ENCODE results near the gene COX18. TPM values are rescaled to one million over a fixed set of nuclear protein-coding genes. Genes with fewer than 3 reads are reported as not detected.

The COX18 gene
- total RNA-seq, 2 donors from 2014 or later: 14.1 to 15.0 TPM

- H3K36me3 ChIP-seq (ENCODE audit: control insufficient read depth, insufficient read depth, low read length): peaks cover 77% of the 10 kb centered on the region
- no peak overlapping the region for H3K4me3 ChIP-seq (ENCODE audit: low read length)
- H3K27me3 ChIP-seq (ENCODE audit: control insufficient read depth, insufficient read depth, low read length, poor library complexity, severe bottlenecking): no peaks in the 10 kb centered on the region
- peaks cover 64% of the 10 kb centered on the region for H3K36me3 Mint-ChIP-seq (ENCODE audit: low read depth)
- H3K27ac Mint-ChIP-seq: no peak overlapping the region
- H3K4me1 ChIP-seq (ENCODE audit: control insufficient read depth, insufficient read depth, low read length): no peaks in the 10 kb centered on the region
- 93 to 94% methylated on average over 3 of the region's 3 CpGs for WGBS, 2 experiments (ENCODE audit: insufficient coverage in 1 of 2, insufficient read length in 1 of 2)
- no peaks in the 10 kb centered on the region for H3K4me1 Mint-ChIP-seq
- no peak overlapping the region for H3K4me3 Mint-ChIP-seq
- no peaks in the 10 kb centered on the region for H3K27me3 Mint-ChIP-seq (ENCODE audit: insufficient read depth)
- no peak overlapping the region for H3K9ac ChIP-seq (ENCODE audit: extremely low read depth, low read length, poor library complexity, severe bottlenecking)
- no peaks in the 10 kb centered on the region for H3K9me3 ChIP-seq (ENCODE audit: control insufficient read depth, low read length)
- no peak for DNase-seq
- no peak overlapping the region for H3K27ac ChIP-seq (ENCODE audit: low read depth, low read length)
- H3K9me3 Mint-ChIP-seq: no peaks in the 10 kb centered on the region
- no peak for TF ChIP-seq CTCF (conservative IDR thresholded peaks at IDR 0.05)
Measured at GRCh38 chr4:73080789-73081188, 11.3 kb upstream of the COX18 start.

- H3K4me1 Mint-ChIP-seq: peaks cover 7% of the 10 kb centered on the region
- H3K9me3 Mint-ChIP-seq: no peaks in the 10 kb centered on the region
- H3K27me3 Mint-ChIP-seq (ENCODE audit: insufficient read depth): no peaks in the 10 kb centered on the region
- Histone ChIP-seq H3K27me3 (ENCODE audit: control insufficient read depth, insufficient read depth, low read length, poor library complexity, severe bottlenecking) (no peaks in the 10 kb centered on the region), H3K27ac (ENCODE audit: low read depth, low read length) (no peak overlapping the region), H3K9me3 (ENCODE audit: control insufficient read depth, low read length) (no peaks in the 10 kb centered on the region), H3K9ac (ENCODE audit: extremely low read depth, low read length, poor library complexity, severe bottlenecking) (no peak overlapping the region), H3K4me3 (ENCODE audit: low read length) (no peak overlapping the region), H3K4me1 (ENCODE audit: control insufficient read depth, insufficient read depth, low read length) (no peaks in the 10 kb centered on the region), H3K36me3 (ENCODE audit: control insufficient read depth, insufficient read depth, low read length) (peaks cover 65% of the 10 kb centered on the region)
- peaks cover 40% of the 10 kb centered on the region for H3K36me3 Mint-ChIP-seq (ENCODE audit: low read depth)
- no peak for TF ChIP-seq CTCF (conservative IDR thresholded peaks at IDR 0.05)
- H3K27ac Mint-ChIP-seq: no peak overlapping the region
- WGBS, 2 experiments (ENCODE audit: insufficient coverage in 1 of 2, insufficient read length in 1 of 2): 87 to 90% methylated on average over 2 to 3 of the region's 3 CpGs
- DNase-seq: no peak
- no peak overlapping the region for H3K4me3 Mint-ChIP-seq
Measured at GRCh38 chr4:73075832-73076231, 6.3 kb upstream of the COX18 start.

- H3K27ac Mint-ChIP-seq: peak overlapping the region; percentile 99
- Histone ChIP-seq H3K27me3 (ENCODE audit: control insufficient read depth, insufficient read depth, low read length, poor library complexity, severe bottlenecking) (no peaks in the 10 kb centered on the region), H3K9me3 (ENCODE audit: control insufficient read depth, low read length) (no peaks in the 10 kb centered on the region), H3K4me3 (ENCODE audit: low read length) (peak overlapping the region; percentile 91), H3K27ac (ENCODE audit: low read depth, low read length) (peak overlapping the region; percentile 36), H3K9ac (ENCODE audit: extremely low read depth, low read length, poor library complexity, severe bottlenecking) (peak overlapping the region; percentile 85), H3K4me1 (ENCODE audit: control insufficient read depth, insufficient read depth, low read length) (peaks cover 2% of the 10 kb centered on the region), H3K36me3 (ENCODE audit: control insufficient read depth, insufficient read depth, low read length) (peaks cover 28% of the 10 kb centered on the region)
- no peak for DNase-seq
- H3K4me1 Mint-ChIP-seq: peaks cover 21% of the 10 kb centered on the region
- H3K9me3 Mint-ChIP-seq: no peaks in the 10 kb centered on the region
- no peak for TF ChIP-seq CTCF (conservative IDR thresholded peaks at IDR 0.05)
- H3K4me3 Mint-ChIP-seq: peak overlapping the region; percentile 85
- H3K36me3 Mint-ChIP-seq (ENCODE audit: low read depth): peaks cover 10% of the 10 kb centered on the region
- WGBS, 2 experiments (ENCODE audit: insufficient coverage in 1 of 2, insufficient read length in 1 of 2): 34 to 39% methylated on average over 8 to 9 of the region's 9 CpGs
- no peaks in the 10 kb centered on the region for H3K27me3 Mint-ChIP-seq (ENCODE audit: insufficient read depth)
Measured at GRCh38 chr4:73070074-73070390, 516 bp upstream of the COX18 start.

All from endodermal cell (in vitro differentiated cells).